ENCODE results near the gene GHR.

DNA sequence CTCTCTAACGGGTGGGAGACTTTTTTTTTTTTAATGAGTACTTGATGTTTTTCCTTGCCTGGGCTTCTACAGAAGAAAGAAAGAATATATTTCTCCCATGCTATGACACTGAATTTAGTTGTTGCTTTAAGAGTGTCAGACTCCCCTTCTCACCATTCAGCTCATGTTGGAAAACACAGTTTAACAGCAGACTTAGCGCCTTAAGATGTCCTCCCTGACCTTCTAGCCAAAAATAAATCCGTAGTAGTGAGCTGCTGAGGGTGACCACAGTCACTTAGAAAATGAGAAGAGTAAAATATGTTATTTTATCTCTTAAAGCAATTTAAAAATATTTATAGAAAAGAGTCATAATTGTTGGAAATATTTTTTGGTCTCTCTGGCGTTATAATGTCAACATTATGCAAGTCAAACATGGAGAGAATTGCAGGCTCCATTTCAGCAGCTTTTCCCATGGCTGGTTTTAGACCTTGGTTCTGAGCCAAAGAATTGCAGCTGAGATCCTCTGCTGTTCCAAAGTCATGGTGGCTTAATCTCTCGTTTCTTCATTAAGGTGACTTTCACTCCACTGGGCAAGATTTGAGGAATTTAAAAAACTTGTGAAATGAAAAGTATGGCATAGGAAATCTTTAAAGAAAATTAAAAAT, 143.5 kb downstream of the GHR start:
- TF ChIP-seq, protein P1, sequence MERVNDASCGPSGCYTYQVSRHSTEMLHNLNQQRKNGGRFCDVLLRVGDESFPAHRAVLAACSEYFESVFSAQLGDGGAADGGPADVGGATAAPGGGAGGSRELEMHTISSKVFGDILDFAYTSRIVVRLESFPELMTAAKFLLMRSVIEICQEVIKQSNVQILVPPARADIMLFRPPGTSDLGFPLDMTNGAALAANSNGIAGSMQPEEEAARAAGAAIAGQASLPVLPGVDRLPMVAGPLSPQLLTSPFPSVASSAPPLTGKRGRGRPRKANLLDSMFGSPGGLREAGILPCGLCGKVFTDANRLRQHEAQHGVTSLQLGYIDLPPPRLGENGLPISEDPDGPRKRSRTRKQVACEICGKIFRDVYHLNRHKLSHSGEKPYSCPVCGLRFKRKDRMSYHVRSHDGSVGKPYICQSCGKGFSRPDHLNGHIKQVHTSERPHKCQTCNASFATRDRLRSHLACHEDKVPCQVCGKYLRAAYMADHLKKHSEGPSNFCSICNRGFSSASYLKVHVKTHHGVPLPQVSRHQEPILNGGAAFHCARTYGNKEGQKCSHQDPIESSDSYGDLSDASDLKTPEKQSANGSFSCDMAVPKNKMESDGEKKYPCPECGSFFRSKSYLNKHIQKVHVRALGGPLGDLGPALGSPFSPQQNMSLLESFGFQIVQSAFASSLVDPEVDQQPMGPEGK (CRISPR knock-in tag; IDR thresholded peaks at IDR 0.05; ENCODE audit: borderline replicate concordance), result no peak
- TF ChIP-seq, protein P2, sequence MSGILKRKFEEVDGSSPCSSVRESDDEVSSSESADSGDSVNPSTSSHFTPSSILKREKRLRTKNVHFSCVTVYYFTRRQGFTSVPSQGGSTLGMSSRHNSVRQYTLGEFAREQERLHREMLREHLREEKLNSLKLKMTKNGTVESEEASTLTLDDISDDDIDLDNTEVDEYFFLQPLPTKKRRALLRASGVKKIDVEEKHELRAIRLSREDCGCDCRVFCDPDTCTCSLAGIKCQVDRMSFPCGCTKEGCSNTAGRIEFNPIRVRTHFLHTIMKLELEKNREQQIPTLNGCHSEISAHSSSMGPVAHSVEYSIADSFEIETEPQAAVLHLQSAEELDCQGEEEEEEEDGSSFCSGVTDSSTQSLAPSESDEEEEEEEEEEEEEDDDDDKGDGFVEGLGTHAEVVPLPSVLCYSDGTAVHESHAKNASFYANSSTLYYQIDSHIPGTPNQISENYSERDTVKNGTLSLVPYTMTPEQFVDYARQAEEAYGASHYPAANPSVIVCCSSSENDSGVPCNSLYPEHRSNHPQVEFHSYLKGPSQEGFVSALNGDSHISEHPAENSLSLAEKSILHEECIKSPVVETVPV (CRISPR knock-in tag; IDR thresholded peaks at IDR 0.05), result no peak
- no peak for TF ChIP-seq PPARA (CRISPR knock-in tag; IDR thresholded peaks at IDR 0.05; ENCODE audit: borderline replicate concordance)
- TF ChIP-seq, protein P3, sequence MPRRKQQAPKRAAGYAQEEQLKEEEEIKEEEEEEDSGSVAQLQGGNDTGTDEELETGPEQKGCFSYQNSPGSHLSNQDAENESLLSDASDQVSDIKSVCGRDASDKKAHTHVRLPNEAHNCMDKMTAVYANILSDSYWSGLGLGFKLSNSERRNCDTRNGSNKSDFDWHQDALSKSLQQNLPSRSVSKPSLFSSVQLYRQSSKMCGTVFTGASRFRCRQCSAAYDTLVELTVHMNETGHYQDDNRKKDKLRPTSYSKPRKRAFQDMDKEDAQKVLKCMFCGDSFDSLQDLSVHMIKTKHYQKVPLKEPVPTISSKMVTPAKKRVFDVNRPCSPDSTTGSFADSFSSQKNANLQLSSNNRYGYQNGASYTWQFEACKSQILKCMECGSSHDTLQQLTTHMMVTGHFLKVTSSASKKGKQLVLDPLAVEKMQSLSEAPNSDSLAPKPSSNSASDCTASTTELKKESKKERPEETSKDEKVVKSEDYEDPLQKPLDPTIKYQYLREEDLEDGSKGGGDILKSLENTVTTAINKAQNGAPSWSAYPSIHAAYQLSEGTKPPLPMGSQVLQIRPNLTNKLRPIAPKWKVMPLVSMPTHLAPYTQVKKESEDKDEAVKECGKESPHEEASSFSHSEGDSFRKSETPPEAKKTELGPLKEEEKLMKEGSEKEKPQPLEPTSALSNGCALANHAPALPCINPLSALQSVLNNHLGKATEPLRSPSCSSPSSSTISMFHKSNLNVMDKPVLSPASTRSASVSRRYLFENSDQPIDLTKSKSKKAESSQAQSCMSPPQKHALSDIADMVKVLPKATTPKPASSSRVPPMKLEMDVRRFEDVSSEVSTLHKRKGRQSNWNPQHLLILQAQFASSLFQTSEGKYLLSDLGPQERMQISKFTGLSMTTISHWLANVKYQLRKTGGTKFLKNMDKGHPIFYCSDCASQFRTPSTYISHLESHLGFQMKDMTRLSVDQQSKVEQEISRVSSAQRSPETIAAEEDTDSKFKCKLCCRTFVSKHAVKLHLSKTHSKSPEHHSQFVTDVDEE (CRISPR knock-in tag; IDR thresholded peaks at IDR 0.05), result no peak
- no peak for TF ChIP-seq GLIS3 (CRISPR knock-in tag; IDR thresholded peaks at IDR 0.05)
- TF ChIP-seq CSDC2 (CRISPR knock-in tag; IDR thresholded peaks at IDR 0.05), result no peak
- no peak for TF ChIP-seq SNAI2 (CRISPR knock-in tag; IDR thresholded peaks at IDR 0.05)
